Central memory CD8-positive, alpha-beta T cell (primary cell): Measurements from ENCODE around the gene CTBS.

Experiments
- ATAC-seq: fragments of 150-1000 bp; cut with Tn5 transposase; replicated peaks from 2 replicates; pipeline ENCODE4 v1.10.0; 2022; ENCODE audit warnings: mild to moderate bottlenecking, moderate FRiP score, moderate number of reproducible peaks; ENCODE audit not compliant: poor library complexity, severe bottlenecking; ENCODE audit errors: extremely low read depth
- DNase-seq, 2 donors: peaks; one replicate each; pipeline ENCODE4 v3.0.0; 2021; ENCODE audit warnings: low spot score in 2 of 2
- H3K27ac Mint-ChIP-seq: one replicate; pipeline ENCODE4 v1.8.0; 2022; ENCODE audit warnings: low read depth, mild to moderate bottlenecking, moderate library complexity, mixed read lengths
- H3K27me3 Mint-ChIP-seq: one replicate; pipeline ENCODE4 v1.8.0; 2022; ENCODE audit warnings: mixed read lengths
- H3K36me3 Mint-ChIP-seq: one replicate; pipeline ENCODE4 v1.8.0; 2022; ENCODE audit warnings: mild to moderate bottlenecking, moderate library complexity, mixed read lengths; ENCODE audit not compliant: insufficient read depth
- H3K4me1 Mint-ChIP-seq: one replicate; pipeline ENCODE4 v1.8.0; 2022; ENCODE audit warnings: mixed read lengths
- H3K4me3 Mint-ChIP-seq: one replicate; pipeline ENCODE4 v1.8.0; 2022; ENCODE audit warnings: mild to moderate bottlenecking, moderate library complexity, mixed read lengths
- H3K9me3 Mint-ChIP-seq: one replicate; pipeline ENCODE4 v1.8.0; 2022; ENCODE audit warnings: mixed read lengths

The CTBS gene

GRCh38 chr1:84573967-84574842 lies at the start of gene CTBS:
Gene CTBS (minus strand): TSS chr1:84574440. CDS start chr1:84574415, 25 bp downstream.
- Mint-ChIP-seq H3K27ac (peak within 1 kb of the TSS; percentile 97), H3K27me3 (no peaks in the 10 kb centered on the region), H3K4me3 (peak within 1 kb of the TSS; percentile 95), H3K36me3 (peaks cover 15% of the 10 kb centered on the region), H3K9me3 (no peaks in the 10 kb centered on the region), H3K4me1 (peaks cover 42% of the 10 kb centered on the region)
- peak; percentile 58 to 72 for DNase-seq
- ATAC-seq = peak; percentile 90

- no peak for DNase-seq
- H3K27ac Mint-ChIP-seq = peak overlapping the region; percentile 13
- no peaks in the 10 kb centered on the region for H3K9me3 Mint-ChIP-seq
- H3K36me3 Mint-ChIP-seq = peaks cover 4% of the 10 kb centered on the region
- H3K4me1 Mint-ChIP-seq = no peaks in the 10 kb centered on the region
- no peak for ATAC-seq
- H3K4me3 Mint-ChIP-seq = peak overlapping the region; percentile 79
- no peaks in the 10 kb centered on the region for H3K27me3 Mint-ChIP-seq
Observed at GRCh38 chr1:84621553-84621952, 47.3 kb upstream of the CTBS start.

GRCh38 chr1:84620720-84621313 lies 46.6 kb upstream of the CTBS start:
- peak overlapping the region; percentile 79 for H3K4me3 Mint-ChIP-seq
- ATAC-seq (peak; percentile 89), DNase-seq (peak; percentile 70 to 85)
- no peaks in the 10 kb centered on the region for H3K27me3 Mint-ChIP-seq
- H3K36me3 Mint-ChIP-seq = peaks cover 2% of the 10 kb centered on the region
- H3K9me3 Mint-ChIP-seq = no peaks in the 10 kb centered on the region
- no peak overlapping the region for H3K27ac Mint-ChIP-seq
- H3K4me1 Mint-ChIP-seq = no peaks in the 10 kb centered on the region

- no peaks in the 10 kb centered on the region for H3K4me1 Mint-ChIP-seq
- peaks cover 2% of the 10 kb centered on the region for H3K36me3 Mint-ChIP-seq
- no peak for DNase-seq
- H3K9me3 Mint-ChIP-seq = no peaks in the 10 kb centered on the region
- H3K27me3 Mint-ChIP-seq = no peaks in the 10 kb centered on the region
- no peak overlapping the region for H3K27ac Mint-ChIP-seq
- no peak for ATAC-seq
- no peak overlapping the region for H3K4me3 Mint-ChIP-seq
Observed at GRCh38 chr1:84619383-84620102, 45.3 kb upstream of the CTBS start.

GRCh38 chr1:84617349-84617748 lies 43.1 kb upstream of the CTBS start:
- Mint-ChIP-seq H3K9me3 (no peaks in the 10 kb centered on the region), H3K4me1 (no peaks in the 10 kb centered on the region), H3K4me3 (no peak overlapping the region), H3K27me3 (no peaks in the 10 kb centered on the region), H3K27ac (no peak overlapping the region), H3K36me3 (peaks cover 2% of the 10 kb centered on the region)
- ATAC-seq (no peak), DNase-seq (no peak)

- H3K36me3 Mint-ChIP-seq = peaks cover 2% of the 10 kb centered on the region
- ATAC-seq = no peak
- H3K27ac Mint-ChIP-seq = no peak overlapping the region
- H3K27me3 Mint-ChIP-seq = peaks cover 11% of the 10 kb centered on the region
- H3K4me1 Mint-ChIP-seq = no peaks in the 10 kb centered on the region
- no peak for DNase-seq
- no peak overlapping the region for H3K4me3 Mint-ChIP-seq
- no peaks in the 10 kb centered on the region for H3K9me3 Mint-ChIP-seq
Observed at GRCh38 chr1:84615790-84616189, 41.5 kb upstream of the CTBS start.

GRCh38 chr1:84613887-84614286 lies 39.6 kb upstream of the CTBS start:
- Mint-ChIP-seq H3K27ac (no peak overlapping the region), H3K9me3 (no peaks in the 10 kb centered on the region), H3K27me3 (peaks cover 12% of the 10 kb centered on the region), H3K36me3 (peaks cover 2% of the 10 kb centered on the region), H3K4me3 (no peak overlapping the region), H3K4me1 (no peaks in the 10 kb centered on the region)
- no peak for DNase-seq
- no peak for ATAC-seq

GRCh38 chr1:84613026-84613425 lies 38.8 kb upstream of the CTBS start:
- no peak for ATAC-seq
- Mint-ChIP-seq H3K9me3 (no peaks in the 10 kb centered on the region), H3K4me1 (no peaks in the 10 kb centered on the region), H3K4me3 (no peak overlapping the region), H3K27me3 (peaks cover 12% of the 10 kb centered on the region), H3K36me3 (peaks cover 2% of the 10 kb centered on the region), H3K27ac (no peak overlapping the region)
- DNase-seq = no peak

- ATAC-seq = no peak
- Mint-ChIP-seq H3K27me3 (peaks cover 15% of the 10 kb centered on the region), H3K4me1 (no peaks in the 10 kb centered on the region), H3K27ac (no peak overlapping the region), H3K36me3 (no peaks in the 10 kb centered on the region), H3K9me3 (no peaks in the 10 kb centered on the region), H3K4me3 (no peak overlapping the region)
- no peak for DNase-seq
Observed at GRCh38 chr1:84611796-84612195, 37.6 kb upstream of the CTBS start.

GRCh38 chr1:84611091-84611490 lies 36.9 kb upstream of the CTBS start:
- Mint-ChIP-seq H3K27ac (no peak overlapping the region), H3K4me1 (no peaks in the 10 kb centered on the region), H3K9me3 (no peaks in the 10 kb centered on the region)

GRCh38 chr1:84606977-84607376 lies 32.7 kb upstream of the CTBS start:
- ATAC-seq = no peak
- H3K4me1 Mint-ChIP-seq = no peaks in the 10 kb centered on the region
- peaks cover 27% of the 10 kb centered on the region for H3K27me3 Mint-ChIP-seq
- no peak overlapping the region for H3K4me3 Mint-ChIP-seq
- H3K27ac Mint-ChIP-seq = no peak overlapping the region
- DNase-seq = no peak
- no peaks in the 10 kb centered on the region for H3K36me3 Mint-ChIP-seq
- H3K9me3 Mint-ChIP-seq = peaks cover 6% of the 10 kb centered on the region

More at GRCh38 chr1:84611091-84611490, 36.9 kb upstream of the CTBS start:
- H3K4me3 Mint-ChIP-seq = no peak overlapping the region
- ATAC-seq (no peak), DNase-seq (no peak)
- no peaks in the 10 kb centered on the region for H3K36me3 Mint-ChIP-seq
- H3K27me3 Mint-ChIP-seq = peaks cover 22% of the 10 kb centered on the region

GRCh38 chr1:84605157-84605556 lies 30.9 kb upstream of the CTBS start:
- DNase-seq (no peak), ATAC-seq (no peak)
- Mint-ChIP-seq H3K27me3 (peaks cover 16% of the 10 kb centered on the region), H3K4me3 (no peak overlapping the region), H3K4me1 (no peaks in the 10 kb centered on the region), H3K9me3 (peaks cover 6% of the 10 kb centered on the region), H3K36me3 (no peaks in the 10 kb centered on the region), H3K27ac (no peak overlapping the region)
